ENCODE measurements around the gene LYPD8.

LYPD8 gene

DNA sequence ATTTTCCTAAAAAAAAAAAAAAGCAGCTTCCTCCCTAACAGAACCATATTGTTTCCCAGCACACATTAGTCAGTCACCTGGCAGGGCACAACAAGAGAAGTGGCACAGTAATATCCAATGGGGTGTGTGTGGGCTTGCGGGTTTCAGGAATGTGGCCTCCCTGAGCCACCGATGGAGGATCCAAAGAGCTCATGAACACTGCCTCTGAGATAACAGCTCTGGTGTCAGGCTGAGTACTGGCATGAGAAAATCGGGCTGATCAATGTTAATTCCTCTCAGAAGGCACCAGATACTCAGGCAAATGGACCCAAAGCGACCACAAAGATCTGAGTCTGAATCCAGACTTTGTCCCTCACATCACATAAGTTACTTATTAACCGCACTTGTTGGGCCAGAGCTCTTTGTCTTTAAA is 2.2 kb upstream of the LYPD8 start:
- no peak for DNase-seq (ENCODE audit: low read depth in 2 of 2)

DNA sequence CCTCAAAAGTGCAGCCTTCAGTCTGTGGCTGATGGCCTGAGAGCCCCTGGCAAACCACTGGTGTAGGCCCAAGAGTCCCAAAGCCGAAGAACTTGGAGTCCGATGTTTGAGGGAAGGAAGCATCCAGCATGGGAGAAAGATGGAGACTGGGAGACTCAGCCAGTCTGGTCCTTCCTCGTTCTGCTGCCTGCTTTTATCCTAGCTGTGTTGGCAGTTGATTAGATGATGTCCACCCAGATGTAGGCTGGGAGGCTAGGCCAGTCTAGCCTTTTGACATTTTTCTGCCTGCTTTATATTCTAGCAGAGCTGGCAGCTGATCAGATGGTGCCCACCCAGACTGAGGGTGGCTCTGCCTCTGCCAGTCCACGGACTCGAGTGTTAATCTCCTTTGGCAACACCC is 1.1 kb upstream of the LYPD8 start:
- DNase-seq (ENCODE audit: low read depth in 2 of 2): no peak

DNA sequence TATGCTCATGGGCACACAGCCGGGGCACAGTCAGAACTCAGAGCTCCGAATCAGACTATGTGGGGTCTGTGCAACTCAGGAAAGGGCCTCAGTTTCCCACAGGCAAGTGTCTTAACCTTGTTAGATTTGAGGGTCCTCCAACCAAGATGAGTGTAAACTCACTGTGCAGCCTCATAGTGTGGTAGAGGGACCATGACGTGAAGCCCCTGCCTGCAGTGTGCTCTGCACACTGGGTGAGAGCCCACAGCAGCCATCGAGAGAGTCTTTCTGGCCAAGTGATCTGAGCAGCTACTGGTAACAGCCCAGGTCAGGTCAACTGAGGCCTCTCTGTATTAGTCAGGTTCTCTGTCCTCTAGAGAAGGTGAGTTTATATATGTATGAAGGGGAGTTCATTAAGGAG is 592 bp upstream of the LYPD8 start:
- no peak for DNase-seq (ENCODE audit: low read depth in 2 of 2)

DNA sequence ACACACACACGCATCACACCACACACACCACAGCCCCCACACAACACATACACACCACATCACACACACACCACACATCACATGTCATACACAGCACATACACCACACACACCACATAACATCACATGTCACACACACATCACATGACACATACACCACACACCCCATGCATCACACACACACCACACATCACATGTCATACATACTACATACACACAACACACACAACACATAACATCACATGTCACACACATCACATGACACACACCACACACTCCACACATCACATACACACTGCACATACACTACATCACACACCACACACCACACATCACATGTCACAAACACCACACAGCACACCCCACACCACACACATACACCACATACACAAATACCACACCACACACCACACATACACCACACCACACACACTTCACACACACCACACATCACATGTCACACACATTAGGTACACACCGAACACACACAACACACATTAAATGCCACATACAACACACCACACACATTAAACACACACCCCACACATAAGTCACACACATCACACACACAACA is 1.8 kb downstream of the LYPD8 start:
- DNase-seq (ENCODE audit: low read depth in 2 of 2): no peak

DNA sequence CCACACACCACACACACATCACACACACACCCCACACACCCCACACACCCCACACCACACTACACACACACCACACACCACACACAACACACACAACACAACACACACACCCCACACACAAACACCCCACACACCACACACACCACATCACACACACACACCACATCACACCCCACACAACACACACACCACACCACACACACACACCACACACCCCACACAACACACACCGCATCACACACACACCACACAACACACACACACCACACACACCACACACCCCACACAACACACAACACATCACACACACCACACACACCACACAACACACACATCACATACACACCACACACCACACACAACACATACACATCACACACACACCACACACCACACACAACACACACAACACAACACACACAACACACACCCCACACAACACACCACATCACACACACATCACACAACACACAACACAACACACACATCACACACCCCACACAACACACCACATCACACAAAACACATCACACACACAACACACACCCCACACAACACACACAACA is 2.4 kb downstream of the LYPD8 start:
- no peak for DNase-seq (ENCODE audit: low read depth in 2 of 2)

DNA sequence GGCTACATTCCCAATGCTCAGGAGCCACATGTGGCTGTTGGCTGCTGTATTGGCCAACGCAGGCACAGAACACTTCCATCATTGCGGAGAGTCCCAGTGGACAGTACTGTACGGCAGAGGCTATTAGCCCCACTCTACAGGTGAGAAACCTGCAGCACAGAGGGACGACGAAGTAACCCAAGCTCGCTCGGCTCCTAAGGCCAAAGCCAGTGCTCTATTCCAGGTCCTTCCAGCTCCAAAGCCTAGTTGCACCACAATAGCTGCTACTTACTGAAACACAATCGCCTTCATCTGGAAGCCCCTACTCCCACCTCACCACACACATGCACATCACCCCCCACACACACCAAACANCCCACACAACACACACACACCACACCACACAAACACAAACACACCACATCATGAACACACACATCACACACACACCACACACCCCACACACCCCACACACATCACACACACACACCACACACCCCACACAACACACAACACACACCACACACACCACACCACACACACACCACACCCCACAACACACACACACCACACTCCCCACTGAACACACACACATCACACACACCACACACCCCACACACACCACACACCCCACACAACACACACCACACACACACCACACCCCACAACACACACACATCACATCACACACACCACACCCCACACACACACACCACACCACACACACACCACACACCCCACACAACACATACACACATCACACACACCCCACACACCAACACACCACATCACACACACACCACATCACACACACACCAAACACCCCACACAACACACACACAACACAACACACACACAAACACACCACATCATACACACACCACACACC is 3.2 kb downstream of the LYPD8 start:
- no peak for DNase-seq (ENCODE audit: low read depth in 2 of 2)

DNA sequence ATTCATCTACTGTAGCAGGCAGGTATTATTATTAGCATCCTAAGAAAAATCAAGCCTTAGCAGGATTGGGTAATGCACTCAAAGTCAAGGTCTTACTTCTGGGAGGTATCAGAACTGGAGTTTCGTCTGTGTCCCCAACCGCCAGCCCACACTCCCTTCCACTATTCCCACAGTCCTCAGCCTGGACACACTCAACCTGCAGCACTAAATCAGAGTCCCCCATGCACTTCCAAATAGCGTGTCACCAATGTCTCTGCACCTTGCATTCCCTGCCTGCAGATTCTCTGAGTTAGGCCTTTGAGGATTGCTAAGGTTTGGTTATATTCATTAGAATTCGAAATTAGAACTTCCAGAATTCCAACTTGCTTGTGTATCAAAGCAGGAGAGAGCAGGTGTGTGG is 3.9 kb downstream of the LYPD8 start:
- DNase-seq (ENCODE audit: low read depth in 2 of 2): no peak

DNA sequence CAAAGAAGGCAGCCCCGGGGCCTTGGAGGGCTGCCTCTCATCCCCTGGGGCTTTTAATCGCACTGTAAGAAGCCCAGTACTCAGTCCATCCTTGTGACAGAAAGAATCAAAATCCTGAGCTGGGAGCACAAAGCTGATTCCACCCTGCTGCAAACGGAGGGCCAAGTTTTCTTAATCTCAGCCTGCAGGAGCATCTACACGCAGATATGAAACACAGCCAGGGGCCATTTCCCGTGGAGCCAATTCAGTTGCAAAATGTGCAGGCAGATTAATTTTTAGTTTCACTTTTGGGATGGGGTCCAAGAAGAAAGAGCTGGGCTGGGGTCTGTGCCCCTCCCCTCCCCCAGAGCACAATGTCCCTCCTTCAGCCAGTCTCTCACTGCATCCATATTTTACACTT is 4.4 kb downstream of the LYPD8 start:
- DNase-seq (ENCODE audit: low read depth in 2 of 2): no peak

DNA sequence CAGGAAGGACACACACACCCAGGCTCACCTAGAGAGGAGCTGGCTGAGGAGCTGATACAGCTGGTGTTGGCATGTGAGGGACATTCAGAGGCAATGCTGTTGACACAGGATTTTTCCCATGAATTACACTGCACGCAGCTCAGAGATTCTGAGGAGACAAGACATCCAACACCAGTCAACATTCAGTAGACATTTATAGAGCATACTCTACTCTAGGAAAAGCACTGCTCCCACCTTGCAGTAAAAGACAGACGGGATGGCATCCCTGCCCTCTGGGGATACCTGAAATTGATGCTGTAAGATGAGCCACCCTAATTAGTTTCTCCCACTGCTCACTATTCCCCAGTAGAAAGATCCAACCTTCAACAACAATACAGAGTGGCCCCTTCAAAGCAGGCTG is 5.1 kb downstream of the LYPD8 start:
- DNase-seq (ENCODE audit: low read depth in 2 of 2): no peak

DNA sequence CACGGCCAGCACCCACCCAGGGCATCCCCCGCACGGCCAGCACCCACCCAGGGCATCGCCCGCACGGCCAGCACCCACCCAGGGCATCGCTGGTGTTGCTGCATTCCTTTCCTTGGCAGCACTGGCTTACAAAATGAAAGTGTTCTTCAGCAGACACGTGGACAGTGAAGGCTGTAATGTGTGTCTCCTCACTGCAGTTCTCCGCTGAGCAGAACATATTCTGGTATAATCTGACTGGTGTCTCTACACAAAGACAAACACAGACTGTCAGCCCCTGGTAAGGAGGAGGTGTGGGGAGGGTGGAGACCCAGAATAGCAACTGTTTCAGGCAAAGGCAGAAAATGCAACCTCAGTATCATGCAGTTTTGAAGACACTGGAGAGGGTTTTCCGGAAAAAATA is 7.3 kb downstream of the LYPD8 start:
- DNase-seq (ENCODE audit: low read depth in 2 of 2): no peak

DNA sequence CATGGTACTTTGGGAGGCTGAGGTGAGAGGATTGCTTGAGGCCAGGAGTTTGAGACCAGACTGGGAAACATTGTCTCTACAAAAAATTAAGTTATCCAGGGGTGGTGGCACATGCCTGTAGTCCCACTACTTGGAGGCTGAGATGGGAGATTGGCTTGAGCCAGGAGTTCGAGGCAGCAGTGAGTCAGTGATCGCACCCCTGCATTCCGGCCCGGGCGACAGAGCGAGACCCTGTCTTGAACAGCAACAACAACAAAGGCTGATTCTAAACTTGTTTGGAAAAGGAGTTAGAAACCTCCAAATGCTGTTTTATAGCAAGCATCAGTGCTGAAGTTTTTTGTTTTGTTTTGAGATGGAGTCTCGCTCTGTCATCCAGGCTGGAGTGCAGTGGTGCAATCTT is 14.7 kb downstream of the LYPD8 start:
- DNase-seq (ENCODE audit: low read depth in 2 of 2): no peak

DNA sequence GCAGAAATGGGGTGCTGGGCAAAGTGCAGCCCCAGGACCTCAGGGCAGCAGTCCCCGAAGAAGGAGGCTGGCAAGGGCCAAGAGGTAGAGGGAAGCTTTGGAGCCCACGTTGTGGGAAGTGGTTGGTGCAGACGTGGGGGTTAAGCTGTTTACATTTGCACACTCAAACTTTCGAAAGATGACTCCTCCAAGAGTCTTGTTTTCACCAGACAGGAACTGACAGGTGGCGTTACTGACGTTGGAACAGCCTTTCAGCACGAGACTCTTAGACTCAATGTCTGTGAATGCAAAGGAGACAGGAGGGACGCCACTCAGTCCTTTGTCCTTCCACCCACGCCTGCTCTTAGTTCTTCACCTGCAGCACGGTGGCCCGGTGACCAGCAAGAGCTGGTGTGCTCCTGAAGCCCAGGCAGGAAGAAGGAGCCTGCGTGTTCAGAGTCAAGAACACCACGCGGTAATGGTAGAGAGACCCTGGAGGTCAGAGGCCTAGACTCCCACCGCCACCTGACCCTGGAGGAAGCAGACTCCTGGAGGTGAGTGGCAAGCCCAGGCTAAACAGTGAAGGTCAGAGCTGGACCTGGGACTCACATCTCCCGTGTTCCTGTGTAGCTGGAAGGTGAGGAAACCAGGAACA is 15.9 kb downstream of the LYPD8 start:
- no peak for DNase-seq (ENCODE audit: low read depth in 2 of 2)

DNA sequence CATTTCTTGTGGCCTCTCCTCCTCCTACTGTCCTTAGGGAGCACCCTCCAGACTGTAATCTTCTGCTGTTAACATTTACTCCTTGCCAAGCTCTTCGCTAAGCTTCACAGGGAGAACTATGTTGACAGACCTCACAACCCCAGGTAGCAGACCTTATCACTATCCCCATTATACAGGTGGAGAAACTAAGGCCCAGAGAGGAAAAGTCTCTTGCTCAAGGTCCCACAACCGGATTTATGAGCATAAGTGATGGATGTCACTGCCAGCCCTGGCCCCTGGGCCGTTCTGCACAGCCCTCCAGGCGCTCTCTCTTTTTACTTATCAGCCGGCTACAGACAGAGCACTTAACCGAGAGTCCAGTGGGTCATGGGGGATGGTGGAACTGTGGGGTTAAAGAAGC is 18.1 kb downstream of the LYPD8 start:
- no peak for DNase-seq (ENCODE audit: low read depth in 2 of 2)

DNA sequence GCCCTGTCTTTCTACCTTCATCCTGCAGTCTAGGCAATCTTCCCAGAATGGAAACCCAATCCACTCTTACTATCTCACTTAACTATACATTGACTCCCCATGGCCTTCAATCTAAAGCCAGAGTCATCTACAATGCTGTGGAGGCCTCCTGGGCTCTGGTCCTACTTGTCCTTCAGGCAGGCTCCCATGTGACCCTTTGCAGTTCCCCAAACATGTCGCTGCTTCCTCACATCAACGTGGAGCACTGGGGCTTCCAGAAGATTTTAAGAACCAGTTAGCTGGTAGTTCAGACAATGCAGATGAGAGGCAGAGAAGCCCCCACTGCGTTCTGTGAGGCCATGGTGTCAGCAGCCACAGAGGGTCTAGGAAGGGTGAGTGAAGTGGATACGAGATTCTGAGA is 18.6 kb downstream of the LYPD8 start:
- no peak for DNase-seq (ENCODE audit: low read depth in 2 of 2)

DNA sequence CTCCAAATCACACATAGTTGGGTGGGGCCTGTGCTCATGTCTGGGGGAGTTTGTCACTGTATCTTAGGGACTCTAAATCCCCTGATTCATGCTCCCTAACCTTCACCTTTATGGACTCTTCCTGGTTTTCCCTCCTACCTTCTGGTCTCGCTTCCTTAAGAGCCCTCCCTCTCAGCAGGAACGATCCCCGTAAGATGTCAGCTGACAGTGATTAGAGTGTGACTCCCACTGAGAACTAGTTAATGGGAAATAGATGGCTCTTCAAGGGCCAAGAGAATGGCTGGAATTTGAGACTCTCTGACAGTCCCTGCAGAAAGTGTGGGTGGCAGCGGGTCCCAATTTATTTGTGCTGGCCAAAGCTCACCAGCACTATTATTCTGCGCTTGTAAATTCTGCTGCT is 22.0 kb downstream of the LYPD8 start:
- DNase-seq (ENCODE audit: low read depth in 2 of 2): no peak

DNA sequence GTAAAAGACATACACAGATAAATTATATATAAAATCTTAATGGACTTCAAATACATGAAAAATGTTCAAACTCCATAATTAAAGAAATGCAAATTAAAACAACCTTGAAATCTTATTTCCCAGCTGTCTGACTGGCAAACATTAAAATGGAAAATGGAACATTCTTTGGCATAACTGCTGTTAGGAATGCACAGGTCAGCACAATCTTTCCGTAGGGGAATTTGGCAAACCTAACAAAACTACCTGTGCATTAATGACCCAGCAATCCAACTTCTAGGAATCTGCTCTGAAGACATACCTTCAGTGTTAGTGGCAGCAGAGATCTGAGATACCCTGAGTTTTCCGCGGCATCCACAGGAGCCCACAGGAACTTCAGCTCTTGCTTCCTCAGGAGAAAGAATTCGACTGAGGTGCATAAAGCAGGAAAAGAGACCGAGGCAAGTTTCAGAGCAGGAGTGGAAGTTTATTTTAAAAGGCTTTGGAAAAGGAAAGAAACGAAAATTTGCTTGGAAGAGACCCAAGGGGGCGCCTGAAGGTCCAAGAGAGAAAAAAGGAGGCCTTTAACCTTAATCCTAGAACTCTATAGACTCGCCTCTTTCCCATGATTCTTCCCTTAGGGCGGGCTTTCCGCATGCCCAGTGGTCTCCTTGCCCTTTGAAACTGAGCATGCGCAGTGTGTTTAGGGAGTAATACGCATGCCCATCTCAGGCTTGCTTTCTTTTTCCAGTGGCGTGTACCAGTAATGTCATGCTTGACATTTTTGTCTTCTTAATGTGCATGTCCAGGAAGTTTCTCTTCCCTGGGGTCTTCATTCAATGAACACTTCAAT is 24.8 kb downstream of the LYPD8 start:
- no peak for DNase-seq (ENCODE audit: low read depth in 2 of 2)

DNA sequence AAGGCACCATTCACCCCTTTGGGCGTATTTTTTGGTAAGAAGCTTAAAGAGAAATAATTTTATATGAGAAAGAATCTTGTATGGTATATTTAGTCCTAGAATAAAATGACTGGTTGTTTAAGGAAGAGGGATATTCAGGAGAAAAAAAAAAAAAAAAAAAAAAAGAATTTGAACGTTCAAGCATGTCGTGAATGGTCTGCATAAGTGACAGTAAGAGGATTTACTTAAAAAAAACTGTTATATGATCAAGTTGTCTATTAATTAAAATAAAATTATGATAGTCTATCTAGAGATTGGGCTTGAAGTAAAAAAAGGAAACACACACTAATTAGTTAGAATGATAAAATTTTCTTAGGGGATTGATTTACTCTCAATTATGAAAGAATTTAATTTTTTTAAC is 41.3 kb downstream of the LYPD8 start:
- no peak for DNase-seq (ENCODE audit: low read depth in 2 of 2)

DNA sequence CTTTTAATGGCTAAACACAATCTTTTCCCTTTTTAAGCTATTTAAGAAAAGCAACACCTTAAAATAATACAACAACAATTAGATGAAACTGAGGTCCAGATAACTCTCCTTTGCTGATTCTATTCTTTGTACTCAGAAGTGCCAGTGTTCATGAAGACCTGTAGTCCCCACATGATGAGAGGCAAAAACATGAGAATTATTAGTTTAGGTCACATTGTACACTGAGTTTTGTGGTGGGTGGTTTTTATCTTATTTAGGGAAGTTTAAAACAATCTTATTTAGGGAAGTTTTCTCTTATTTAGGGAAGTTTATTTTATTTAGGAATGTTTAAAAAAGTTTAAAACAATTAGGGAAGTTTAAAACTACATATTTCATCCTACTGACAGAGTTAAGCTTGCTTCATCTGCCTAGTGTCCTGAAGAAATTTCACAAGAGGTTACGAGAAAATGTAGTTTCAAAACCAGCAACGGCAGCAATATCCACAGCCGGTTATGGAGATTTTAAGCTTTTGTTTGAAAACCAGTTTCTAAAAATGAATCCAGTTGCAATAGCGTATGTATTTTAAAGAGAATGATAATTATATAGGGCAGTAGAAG is 45.2 kb downstream of the LYPD8 start:
- no peak for DNase-seq (ENCODE audit: low read depth in 2 of 2)

DNA sequence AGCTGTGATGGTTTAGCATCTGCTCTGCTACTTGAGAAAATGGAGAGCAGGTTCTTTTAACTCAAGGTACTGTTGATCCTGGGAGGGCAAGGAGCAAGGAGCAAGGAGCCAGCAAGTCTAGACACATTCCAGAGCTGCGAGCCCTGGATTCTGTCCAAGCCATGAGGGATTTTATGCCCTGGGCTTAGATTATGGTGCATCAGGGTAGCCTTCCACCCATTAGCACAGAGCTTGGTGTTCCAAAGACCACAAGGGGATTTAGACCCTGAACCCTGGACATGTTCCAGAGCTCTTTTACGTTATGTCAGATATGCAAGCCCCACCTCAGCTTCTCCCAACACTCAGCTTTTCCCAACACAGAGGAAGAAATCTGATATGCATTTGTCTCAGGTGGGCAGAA is 51.0 kb downstream of the LYPD8 start:
- no peak for DNase-seq (ENCODE audit: low read depth in 2 of 2)

DNA sequence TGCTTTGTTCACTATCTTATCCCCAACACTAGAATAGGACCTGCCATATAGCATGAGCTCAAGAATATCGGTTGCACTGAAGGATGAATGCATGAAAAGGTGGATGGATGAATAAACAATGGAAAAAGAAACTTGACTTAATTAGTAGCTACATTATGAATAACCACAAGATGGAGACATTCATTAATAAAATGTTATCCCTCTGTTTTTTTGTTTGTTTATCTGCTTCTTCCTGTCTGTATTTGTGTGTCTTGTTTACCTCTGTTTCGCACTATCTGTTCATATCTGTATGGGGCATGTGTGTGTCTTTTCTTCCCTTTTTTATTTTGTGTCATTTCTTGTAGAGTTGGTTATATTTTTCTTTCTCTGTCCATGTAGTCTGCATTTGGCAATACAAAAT is 51.9 kb downstream of the LYPD8 start:
- no peak for DNase-seq (ENCODE audit: low read depth in 2 of 2)

DNA sequence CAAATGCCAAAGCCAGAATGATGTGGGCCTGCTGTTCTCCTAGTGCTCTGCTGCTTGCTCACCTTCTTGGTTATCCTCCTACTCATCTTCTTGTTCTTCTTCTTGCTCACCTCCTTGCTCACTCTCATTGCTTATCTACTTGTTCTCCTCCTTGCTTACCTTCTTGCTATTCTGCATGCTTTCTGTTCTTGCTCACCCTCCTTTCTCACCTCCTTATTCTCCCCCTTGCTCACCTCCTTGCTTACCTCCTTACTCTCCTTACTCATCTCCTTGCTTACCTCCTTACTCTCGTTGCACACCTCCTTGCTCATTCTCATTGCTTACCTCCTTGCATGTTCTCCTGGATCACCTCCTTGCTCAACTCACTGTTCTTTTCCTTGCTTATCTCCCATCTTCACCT is 52.8 kb downstream of the LYPD8 start, which contains the start of gene OR14I1:
Gene OR14I1, minus strand, starts transcription at position 53 of the 400 bp plus-strand sequence.
- no peak for DNase-seq (ENCODE audit: low read depth in 2 of 2)

DNA sequence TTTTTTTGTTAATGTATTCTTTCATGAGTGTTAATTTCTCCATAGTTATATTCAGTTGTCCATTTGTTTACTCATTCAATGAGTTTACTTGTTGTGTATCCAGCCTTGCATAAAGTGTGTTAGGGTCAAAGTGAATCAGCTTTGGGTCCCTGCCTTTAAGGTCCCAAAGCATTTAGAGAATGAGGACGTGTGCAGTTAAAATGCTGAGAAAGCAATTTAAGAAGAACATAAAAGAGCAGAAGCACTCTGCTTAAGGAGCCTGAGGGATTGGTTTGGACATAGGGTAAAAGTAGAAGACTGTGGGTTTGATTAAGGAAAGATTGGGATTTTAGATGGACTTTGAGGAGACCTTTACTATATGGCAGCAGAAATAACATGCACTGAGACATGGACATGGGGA is 56.5 kb downstream of the LYPD8 start:
- DNase-seq (ENCODE audit: low read depth in 2 of 2): no peak
